Measurements from ENCODE around the gene CCNL1. TPM values are rescaled to one million over a fixed set of nuclear protein-coding genes. Genes with fewer than 3 reads are reported as not detected.

Gene CCNL1
- polyA plus RNA-seq, 1 donor (not counting 4 experiments of a cell fraction or from before 2014, with no cell fraction given): 136 TPM

DNA sequence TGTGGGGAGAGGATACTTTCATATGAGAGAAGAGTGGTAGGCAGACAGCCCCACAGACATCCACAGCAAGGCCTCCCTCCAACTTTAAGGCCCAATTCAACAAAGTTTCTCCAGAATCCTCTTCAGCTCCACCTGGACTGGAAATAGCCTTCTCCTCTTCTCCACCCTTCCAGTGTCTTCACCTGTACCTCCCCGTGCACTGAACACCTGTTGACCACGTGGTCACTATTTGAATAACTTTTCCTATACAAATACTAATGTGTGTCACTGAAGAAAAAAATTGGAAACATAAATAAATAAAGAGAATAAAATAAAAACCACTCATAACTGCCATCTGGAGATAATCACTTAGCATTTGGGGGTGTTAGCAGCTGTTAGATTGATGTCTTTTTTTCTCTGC lies 52.9 kb downstream of the CCNL1 start:
- H3K36me3 ChIP-seq (ENCODE audit: control insufficient read depth in 2 of 2, extremely low read depth in 1 of 2, insufficient read depth in 2 of 2, low read length in 2 of 2): no peaks in the 10 kb centered on the region
- H4K20me1 ChIP-seq (ENCODE audit: control insufficient read depth, extremely low read depth, insufficient read depth, low read length): no peaks in the 10 kb centered on the region
- TF ChIP-seq EZH2 (IDR thresholded peaks at IDR 0.05; ENCODE audit: low read length): no peak
- TF ChIP-seq, protein P1, sequence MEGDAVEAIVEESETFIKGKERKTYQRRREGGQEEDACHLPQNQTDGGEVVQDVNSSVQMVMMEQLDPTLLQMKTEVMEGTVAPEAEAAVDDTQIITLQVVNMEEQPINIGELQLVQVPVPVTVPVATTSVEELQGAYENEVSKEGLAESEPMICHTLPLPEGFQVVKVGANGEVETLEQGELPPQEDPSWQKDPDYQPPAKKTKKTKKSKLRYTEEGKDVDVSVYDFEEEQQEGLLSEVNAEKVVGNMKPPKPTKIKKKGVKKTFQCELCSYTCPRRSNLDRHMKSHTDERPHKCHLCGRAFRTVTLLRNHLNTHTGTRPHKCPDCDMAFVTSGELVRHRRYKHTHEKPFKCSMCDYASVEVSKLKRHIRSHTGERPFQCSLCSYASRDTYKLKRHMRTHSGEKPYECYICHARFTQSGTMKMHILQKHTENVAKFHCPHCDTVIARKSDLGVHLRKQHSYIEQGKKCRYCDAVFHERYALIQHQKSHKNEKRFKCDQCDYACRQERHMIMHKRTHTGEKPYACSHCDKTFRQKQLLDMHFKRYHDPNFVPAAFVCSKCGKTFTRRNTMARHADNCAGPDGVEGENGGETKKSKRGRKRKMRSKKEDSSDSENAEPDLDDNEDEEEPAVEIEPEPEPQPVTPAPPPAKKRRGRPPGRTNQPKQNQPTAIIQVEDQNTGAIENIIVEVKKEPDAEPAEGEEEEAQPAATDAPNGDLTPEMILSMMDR (optimal IDR thresholded peaks at IDR 0.05 in 1 of 3, IDR thresholded peaks at IDR 0.05 in 1 of 3, conservative IDR thresholded peaks at IDR 0.05 in 1 of 3; ENCODE audit: extremely low read depth in 1 of 3, insufficient read depth in 2 of 3, low read length in 3 of 3): no peak
- H3K9me1 ChIP-seq (ENCODE audit: control insufficient read depth, extremely low read depth, insufficient read depth, low read length): no peaks in the 10 kb centered on the region
- no peak overlapping the region for H3K4me3 ChIP-seq (ENCODE audit: control insufficient read depth in 2 of 3, extremely low read depth in 1 of 3, insufficient read depth in 2 of 3, low read depth in 1 of 3, low read length in 3 of 3)
- H3K27me3 ChIP-seq (ENCODE audit: control insufficient read depth, extremely low read depth, insufficient read depth, low read length): no peaks in the 10 kb centered on the region
- no peak overlapping the region for H2AFZ ChIP-seq (ENCODE audit: control insufficient read depth, low read length)
- H3K9ac ChIP-seq (ENCODE audit: control insufficient read depth, extremely low read depth, insufficient read depth, low read length): no peak overlapping the region
- H3K9me3 ChIP-seq (ENCODE audit: control insufficient read depth, low read depth, low read length): no peaks in the 10 kb centered on the region
- dilution Hi-C loops (cut with MboI; ENCODE audit: extremely low pct_ligation_motif_present, low sequenced_read_pairs): no loop called here
- FAIRE-seq (no peak), DNase-seq (ENCODE audit: low read depth, low spot score) (no peak)
- peaks cover 11% of the 10 kb centered on the region for H3K4me1 ChIP-seq (ENCODE audit: control insufficient read depth, extremely low read depth, insufficient read depth, low read length)
- no peak overlapping the region for H3K27ac ChIP-seq (ENCODE audit: control insufficient read depth, insufficient read depth, low read length)
- H3K79me2 ChIP-seq (ENCODE audit: control insufficient read depth, insufficient read depth, low read length): no peaks in the 10 kb centered on the region
- H3K4me2 ChIP-seq (ENCODE audit: control insufficient read depth, extremely low read depth, insufficient read depth, low read depth, low read length): no peak overlapping the region

GRCh38 chr3:157104928-157105652 lies 54.9 kb downstream of the CCNL1 start:
- no peaks in the 10 kb centered on the region for H3K27me3 ChIP-seq (ENCODE audit: control insufficient read depth, extremely low read depth, insufficient read depth, low read length)
- H3K36me3 ChIP-seq (ENCODE audit: control insufficient read depth in 2 of 2, extremely low read depth in 1 of 2, insufficient read depth in 2 of 2, low read length in 2 of 2): no peaks in the 10 kb centered on the region
- no peaks in the 10 kb centered on the region for H3K9me3 ChIP-seq (ENCODE audit: control insufficient read depth, low read depth, low read length)
- H3K9me1 ChIP-seq (ENCODE audit: control insufficient read depth, extremely low read depth, insufficient read depth, low read length): no peaks in the 10 kb centered on the region
- H3K4me3 ChIP-seq (ENCODE audit: control insufficient read depth in 2 of 3, extremely low read depth in 1 of 3, insufficient read depth in 2 of 3, low read depth in 1 of 3, low read length in 3 of 3): no peak overlapping the region
- no peaks in the 10 kb centered on the region for H4K20me1 ChIP-seq (ENCODE audit: control insufficient read depth, extremely low read depth, insufficient read depth, low read length)
- dilution Hi-C loops (cut with MboI; ENCODE audit: extremely low pct_ligation_motif_present, low sequenced_read_pairs): no loop called here
- TF ChIP-seq EZH2 (IDR thresholded peaks at IDR 0.05; ENCODE audit: low read length): no peak
- TF ChIP-seq, protein P1 (optimal IDR thresholded peaks at IDR 0.05 in 1 of 3, IDR thresholded peaks at IDR 0.05 in 1 of 3, conservative IDR thresholded peaks at IDR 0.05 in 1 of 3; ENCODE audit: extremely low read depth in 1 of 3, insufficient read depth in 2 of 3, low read length in 3 of 3): no peak
- no peak overlapping the region for H3K27ac ChIP-seq (ENCODE audit: control insufficient read depth, insufficient read depth, low read length)
- H3K4me2 ChIP-seq (ENCODE audit: control insufficient read depth, extremely low read depth, insufficient read depth, low read depth, low read length): no peak overlapping the region
- no peak overlapping the region for H3K9ac ChIP-seq (ENCODE audit: control insufficient read depth, extremely low read depth, insufficient read depth, low read length)
- FAIRE-seq (no peak), DNase-seq (ENCODE audit: low read depth, low spot score) (no peak)
- no peaks in the 10 kb centered on the region for H3K79me2 ChIP-seq (ENCODE audit: control insufficient read depth, insufficient read depth, low read length)
- no peak overlapping the region for H2AFZ ChIP-seq (ENCODE audit: control insufficient read depth, low read length)
- H3K4me1 ChIP-seq (ENCODE audit: control insufficient read depth, extremely low read depth, insufficient read depth, low read length): peaks cover 12% of the 10 kb centered on the region
